ENCODE data around the gene KLF6.

KLF6 gene

DNA sequence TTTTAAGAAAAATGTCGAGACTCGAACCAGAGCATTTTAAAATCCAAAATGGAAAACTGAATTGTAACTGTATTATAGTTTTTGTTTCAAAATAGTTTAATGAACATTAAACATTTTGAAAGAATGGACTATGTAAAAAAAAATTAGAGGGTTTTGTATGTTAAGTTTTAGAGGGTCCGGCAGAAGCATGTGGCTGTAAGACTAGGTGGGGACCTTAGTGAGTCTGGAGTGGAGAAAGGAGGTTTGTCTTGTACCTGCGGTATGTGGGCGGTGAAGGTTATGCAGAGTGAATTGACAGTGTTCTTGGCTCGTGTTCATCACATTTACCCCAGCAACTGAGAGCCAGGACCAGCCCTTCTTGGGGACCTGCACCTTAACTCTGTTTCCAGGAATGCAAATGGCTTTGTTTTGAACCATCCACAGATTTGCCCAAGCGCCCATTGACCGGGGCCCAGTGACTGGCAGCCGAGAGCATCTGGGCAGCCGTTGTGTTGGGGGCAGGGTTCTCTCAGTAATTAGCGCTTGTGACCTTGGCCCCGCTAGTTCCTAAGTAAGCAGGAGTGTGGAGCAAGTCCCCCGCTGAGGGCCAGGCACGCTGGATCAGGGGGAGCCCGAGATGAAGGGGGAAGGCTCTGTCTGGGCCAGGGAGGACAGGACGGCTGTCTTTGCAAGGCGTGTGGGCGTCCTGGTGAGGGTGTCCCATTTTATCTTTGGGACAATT is 1.4 kb upstream of the KLF6 start (continued):
- TF ChIP-seq ZNF555 (tag by site-specific recombination; conservative IDR thresholded peaks at IDR 0.05) = no peak

DNA sequence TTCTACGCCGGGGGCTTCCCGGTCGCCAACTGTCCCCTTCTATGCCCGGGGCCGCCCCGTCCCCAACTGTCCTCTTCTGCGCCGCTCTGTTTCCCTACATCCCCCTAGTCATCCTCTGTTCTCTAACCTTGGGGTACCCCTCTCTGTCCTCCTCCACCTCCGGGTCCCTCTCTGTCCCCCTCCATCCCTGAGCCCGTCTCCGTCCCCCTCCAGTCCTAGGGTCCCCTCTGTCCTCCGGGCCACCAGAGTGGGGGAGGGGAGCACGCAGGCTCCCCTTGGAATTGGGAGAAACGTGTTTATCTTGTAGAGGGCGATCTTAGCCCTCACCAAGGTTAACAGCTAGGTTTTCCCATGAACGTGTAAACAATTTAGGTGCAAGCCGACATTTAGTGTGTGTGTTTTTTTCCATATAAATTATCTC is 852 bp upstream of the KLF6 start:
- H3K4me1 ChIP-seq (ENCODE audit: control insufficient read depth, insufficient read depth, low read length) = peaks cover 6% of the 10 kb centered on the region; the same call in 1 of the 2 replicates
- ChIA-PET CTCF (no interaction called here), POLR2A (interaction anchor here (0.8 to 4.0 kb wide), 33 partner anchors 8 to 613 kb away, joined by 3 to 57 read pairs (median 5); partner anchors contain the start of gene PITRM1)
- peak overlapping the region; percentile 97 for H3K27ac ChIP-seq (ENCODE audit: extremely low read depth, low read depth, low read length)
- no peaks in the 10 kb centered on the region for H3K9me3 ChIP-seq (ENCODE audit: control insufficient read depth, insufficient read depth, low read depth, low read length)
- H3K4me3 ChIP-seq (ENCODE audit: low read depth, low read length) = peak overlapping the region; percentile 55
- peaks cover 13 to 16% of the 10 kb centered on the region in 2 experiments for H3K36me3 ChIP-seq (ENCODE audit: control insufficient read depth in 2 of 2, insufficient read depth in 1 of 2, low read length in 2 of 2)
- TF ChIP-seq ZNF394 (tag by site-specific recombination; IDR thresholded peaks at IDR 0.05; ENCODE audit: borderline replicate concordance) (peak; percentile 28; the same call in 1 of the 2 replicates), ZNF169 (tag by site-specific recombination; IDR thresholded peaks at IDR 0.05) (0 out of 2 replicates have a peak, but pooled peaks have one; percentile 39), SP7 (tag by site-specific recombination; IDR thresholded peaks at IDR 0.05) (peak; percentile 33; the same call in 1 of the 2 replicates), ZNF184 (tag by site-specific recombination; IDR thresholded peaks at IDR 0.05) (no peak), ZFHX2 (tag by site-specific recombination; conservative IDR thresholded peaks at IDR 0.05) (no peak), ZNF629 (tag by site-specific recombination; IDR thresholded peaks at IDR 0.05) (peak; percentile 46; the same call in 1 of the 2 replicates), ZXDB (tag by site-specific recombination; IDR thresholded peaks at IDR 0.05) (peak; percentile 62), ZEB2 (tag by site-specific recombination; IDR thresholded peaks at IDR 0.05) (no peak), KLF16 (tag by site-specific recombination; IDR thresholded peaks at IDR 0.05) (no peak), IKZF3 (tag by site-specific recombination; IDR thresholded peaks at IDR 0.05) (0 out of 2 replicates have a peak, but pooled peaks have one; percentile 15), ZNF843 (tag by site-specific recombination; IDR thresholded peaks at IDR 0.05) (0 out of 2 replicates have a peak, but pooled peaks have one; percentile 46), KLF1 (tag by site-specific recombination; IDR thresholded peaks at IDR 0.05) (0 out of 2 replicates have a peak, but pooled peaks have one; percentile 26), ZNF792 (tag by site-specific recombination; IDR thresholded peaks at IDR 0.05) (0 out of 2 replicates have a peak, but pooled peaks have one; percentile 29), ZNF76 (tag by site-specific recombination; IDR thresholded peaks at IDR 0.05; ENCODE audit: borderline replicate concordance, low read depth) (0 out of 2 replicates have a peak, but pooled peaks have one; percentile 32), ZNF311 (tag by site-specific recombination; IDR thresholded peaks at IDR 0.05; ENCODE audit: borderline replicate concordance) (no peak), ZNF112 (tag by site-specific recombination; IDR thresholded peaks at IDR 0.05) (no peak), ZBTB20 (tag by site-specific recombination; IDR thresholded peaks at IDR 0.05) (peak; percentile 29; the same call in 1 of the 2 replicates), ZIC2 (tag by site-specific recombination; IDR thresholded peaks at IDR 0.05) (no peak), GFI1B (tag by site-specific recombination; IDR thresholded peaks at IDR 0.05) (0 out of 2 replicates have a peak, but pooled peaks have one; percentile 22), ZBTB1 (tag by site-specific recombination; IDR thresholded peaks at IDR 0.05) (0 out of 2 replicates have a peak, but pooled peaks have one; percentile 7), WT1 (tag by site-specific recombination; IDR thresholded peaks at IDR 0.05) (no peak), FEZF1 (tag by site-specific recombination; IDR thresholded peaks at IDR 0.05) (no peak)
- TF ChIP-seq, protein P1, sequence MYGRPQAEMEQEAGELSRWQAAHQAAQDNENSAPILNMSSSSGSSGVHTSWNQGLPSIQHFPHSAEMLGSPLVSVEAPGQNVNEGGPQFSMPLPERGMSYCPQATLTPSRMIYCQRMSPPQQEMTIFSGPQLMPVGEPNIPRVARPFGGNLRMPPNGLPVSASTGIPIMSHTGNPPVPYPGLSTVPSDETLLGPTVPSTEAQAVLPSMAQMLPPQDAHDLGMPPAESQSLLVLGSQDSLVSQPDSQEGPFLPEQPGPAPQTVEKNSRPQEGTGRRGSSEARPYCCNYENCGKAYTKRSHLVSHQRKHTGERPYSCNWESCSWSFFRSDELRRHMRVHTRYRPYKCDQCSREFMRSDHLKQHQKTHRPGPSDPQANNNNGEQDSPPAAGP (tag by site-specific recombination; IDR thresholded peaks at IDR 0.05) = 0 out of 2 replicates have a peak, but pooled peaks have one; percentile 18
- TF ChIP-seq, protein P2, sequence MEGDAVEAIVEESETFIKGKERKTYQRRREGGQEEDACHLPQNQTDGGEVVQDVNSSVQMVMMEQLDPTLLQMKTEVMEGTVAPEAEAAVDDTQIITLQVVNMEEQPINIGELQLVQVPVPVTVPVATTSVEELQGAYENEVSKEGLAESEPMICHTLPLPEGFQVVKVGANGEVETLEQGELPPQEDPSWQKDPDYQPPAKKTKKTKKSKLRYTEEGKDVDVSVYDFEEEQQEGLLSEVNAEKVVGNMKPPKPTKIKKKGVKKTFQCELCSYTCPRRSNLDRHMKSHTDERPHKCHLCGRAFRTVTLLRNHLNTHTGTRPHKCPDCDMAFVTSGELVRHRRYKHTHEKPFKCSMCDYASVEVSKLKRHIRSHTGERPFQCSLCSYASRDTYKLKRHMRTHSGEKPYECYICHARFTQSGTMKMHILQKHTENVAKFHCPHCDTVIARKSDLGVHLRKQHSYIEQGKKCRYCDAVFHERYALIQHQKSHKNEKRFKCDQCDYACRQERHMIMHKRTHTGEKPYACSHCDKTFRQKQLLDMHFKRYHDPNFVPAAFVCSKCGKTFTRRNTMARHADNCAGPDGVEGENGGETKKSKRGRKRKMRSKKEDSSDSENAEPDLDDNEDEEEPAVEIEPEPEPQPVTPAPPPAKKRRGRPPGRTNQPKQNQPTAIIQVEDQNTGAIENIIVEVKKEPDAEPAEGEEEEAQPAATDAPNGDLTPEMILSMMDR (tag by site-specific recombination; IDR thresholded peaks at IDR 0.05) = 0 out of 2 replicates have a peak, but pooled peaks have one; percentile 13
- TF ChIP-seq, protein P3, sequence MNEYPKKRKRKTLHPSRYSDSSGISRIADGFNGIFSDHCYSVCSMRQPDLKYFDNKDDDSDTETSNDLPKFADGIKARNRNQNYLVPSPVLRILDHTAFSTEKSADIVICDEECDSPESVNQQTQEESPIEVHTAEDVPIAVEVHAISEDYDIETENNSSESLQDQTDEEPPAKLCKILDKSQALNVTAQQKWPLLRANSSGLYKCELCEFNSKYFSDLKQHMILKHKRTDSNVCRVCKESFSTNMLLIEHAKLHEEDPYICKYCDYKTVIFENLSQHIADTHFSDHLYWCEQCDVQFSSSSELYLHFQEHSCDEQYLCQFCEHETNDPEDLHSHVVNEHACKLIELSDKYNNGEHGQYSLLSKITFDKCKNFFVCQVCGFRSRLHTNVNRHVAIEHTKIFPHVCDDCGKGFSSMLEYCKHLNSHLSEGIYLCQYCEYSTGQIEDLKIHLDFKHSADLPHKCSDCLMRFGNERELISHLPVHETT (tag by site-specific recombination; IDR thresholded peaks at IDR 0.05) = peak; percentile 48; the same call in 1 of the 2 replicates
- TF ChIP-seq, protein P4, sequence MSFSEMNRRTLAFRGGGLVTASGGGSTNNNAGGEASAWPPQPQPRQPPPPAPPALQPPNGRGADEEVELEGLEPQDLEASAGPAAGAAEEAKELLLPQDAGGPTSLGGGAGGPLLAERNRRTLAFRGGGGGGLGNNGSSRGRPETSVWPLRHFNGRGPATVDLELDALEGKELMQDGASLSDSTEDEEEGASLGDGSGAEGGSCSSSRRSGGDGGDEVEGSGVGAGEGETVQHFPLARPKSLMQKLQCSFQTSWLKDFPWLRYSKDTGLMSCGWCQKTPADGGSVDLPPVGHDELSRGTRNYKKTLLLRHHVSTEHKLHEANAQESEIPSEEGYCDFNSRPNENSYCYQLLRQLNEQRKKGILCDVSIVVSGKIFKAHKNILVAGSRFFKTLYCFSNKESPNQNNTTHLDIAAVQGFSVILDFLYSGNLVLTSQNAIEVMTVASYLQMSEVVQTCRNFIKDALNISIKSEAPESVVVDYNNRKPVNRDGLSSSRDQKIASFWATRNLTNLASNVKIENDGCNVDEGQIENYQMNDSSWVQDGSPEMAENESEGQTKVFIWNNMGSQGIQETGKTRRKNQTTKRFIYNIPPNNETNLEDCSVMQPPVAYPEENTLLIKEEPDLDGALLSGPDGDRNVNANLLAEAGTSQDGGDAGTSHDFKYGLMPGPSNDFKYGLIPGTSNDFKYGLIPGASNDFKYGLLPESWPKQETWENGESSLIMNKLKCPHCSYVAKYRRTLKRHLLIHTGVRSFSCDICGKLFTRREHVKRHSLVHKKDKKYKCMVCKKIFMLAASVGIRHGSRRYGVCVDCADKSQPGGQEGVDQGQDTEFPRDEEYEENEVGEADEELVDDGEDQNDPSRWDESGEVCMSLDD (tag by site-specific recombination; IDR thresholded peaks at IDR 0.05) = peak; percentile 82
- TF ChIP-seq, protein P5, sequence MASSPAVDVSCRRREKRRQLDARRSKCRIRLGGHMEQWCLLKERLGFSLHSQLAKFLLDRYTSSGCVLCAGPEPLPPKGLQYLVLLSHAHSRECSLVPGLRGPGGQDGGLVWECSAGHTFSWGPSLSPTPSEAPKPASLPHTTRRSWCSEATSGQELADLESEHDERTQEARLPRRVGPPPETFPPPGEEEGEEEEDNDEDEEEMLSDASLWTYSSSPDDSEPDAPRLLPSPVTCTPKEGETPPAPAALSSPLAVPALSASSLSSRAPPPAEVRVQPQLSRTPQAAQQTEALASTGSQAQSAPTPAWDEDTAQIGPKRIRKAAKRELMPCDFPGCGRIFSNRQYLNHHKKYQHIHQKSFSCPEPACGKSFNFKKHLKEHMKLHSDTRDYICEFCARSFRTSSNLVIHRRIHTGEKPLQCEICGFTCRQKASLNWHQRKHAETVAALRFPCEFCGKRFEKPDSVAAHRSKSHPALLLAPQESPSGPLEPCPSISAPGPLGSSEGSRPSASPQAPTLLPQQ (tag by site-specific recombination; IDR thresholded peaks at IDR 0.05) = 0 out of 2 replicates have a peak, but pooled peaks have one; percentile 28
